Hepatocyte (in vitro differentiated cells): ENCODE data around the gene ZNF792.
"Not testable (repeated sequence)": the region's sequence is repeated elsewhere in the genome, so short reads cannot be mapped to it uniquely, and the experiment has no call there.

ENCODE experiments used
- CTCF ChIP-seq: fragments of 200-600 bp; sonication (generic); IDR thresholded peaks from 2 replicates; pipeline ENCODE4 v1.5.1; 2016; ENCODE audit warnings: antibody characterized with exemption, mild to moderate bottlenecking; ENCODE audit not compliant: poor library complexity
- EZH2 ChIP-seq: fragments of 200-600 bp; sonication (generic); IDR thresholded peaks from 2 replicates; pipeline ENCODE4 v1.6.1; 2016; ENCODE audit warnings: antibody characterized with exemption, mild to moderate bottlenecking, borderline replicate concordance
- EZH2phosphoT487 ChIP-seq: fragments of 200-600 bp; sonication (generic); IDR thresholded peaks from one replicate; pipeline ENCODE4 v1.6.1; 2018; ENCODE audit warnings: antibody characterized with exemption, mild to moderate bottlenecking, low read depth, moderate library complexity; ENCODE audit not compliant: unreplicated experiment, severe bottlenecking

DNA sequence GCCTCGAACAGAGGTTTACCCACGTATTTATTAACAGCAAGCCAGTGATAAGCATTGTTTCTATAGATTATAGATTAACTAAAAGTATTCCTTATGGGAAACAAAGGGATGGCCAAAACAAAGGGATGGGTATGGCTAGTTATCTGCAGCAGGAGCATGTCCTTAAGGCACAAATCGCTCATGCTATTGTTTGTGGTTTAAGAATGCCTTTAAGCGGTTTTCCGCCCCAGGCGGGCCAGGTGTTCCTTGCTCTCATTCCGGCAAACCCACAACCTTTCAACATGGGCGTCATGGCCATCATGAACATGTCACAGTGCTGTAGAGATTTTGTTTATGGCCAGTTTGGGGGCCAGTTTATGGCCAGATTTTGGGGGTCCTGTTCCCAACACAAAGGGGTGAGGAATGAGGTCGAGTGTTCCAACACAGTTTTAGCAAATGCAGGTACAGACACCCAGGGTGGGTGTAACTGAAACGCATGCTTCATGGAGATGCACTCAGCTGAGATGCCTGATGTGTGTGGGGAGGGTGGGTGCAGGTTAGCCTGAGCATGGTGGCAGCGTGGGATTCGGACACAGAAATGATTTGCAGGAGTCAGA is 6.3 kb upstream of the ZNF792 start:
- not testable (repeated sequence) for TF ChIP-seq CTCF, EZH2phosphoT487, EZH2
